RWPE2 (cell line): Measurements from ENCODE around the gene KCTD2.

ENCODE experiments used
- ATAC-seq: fragments of 200-7000 bp; cut with Tn5 transposase; 3 replicates; pipeline ENCODE4 v1.9.1; 2021; ENCODE audit warnings: low read depth
- DNase-seq: peaks from one replicate; pipeline ENCODE4 v3.0.0-alpha.2; 2020; ENCODE audit warnings: low spot score
- H3K27ac ChIP-seq: fragments of 450-650 bp; 2 replicates; pipeline ENCODE4 v1.5.1; 2017; ENCODE audit warnings: mild to moderate bottlenecking; ENCODE audit not compliant: poor library complexity, severe bottlenecking
- H3K27me3 ChIP-seq: fragments of 250-450 bp; sonication (Bioruptor Pico); 2 replicates; pipeline ENCODE4 v1.5.1; 2021; ENCODE audit warnings: mild to moderate bottlenecking, moderate library complexity; ENCODE audit not compliant: insufficient read depth, poor library complexity, severe bottlenecking
- H3K36me3 ChIP-seq: fragments of 250-450 bp; sonication (Bioruptor Pico); 2 replicates; pipeline ENCODE4 v1.5.1; 2020; ENCODE audit warnings: low read depth, mild to moderate bottlenecking, moderate library complexity
- H3K4me1 ChIP-seq: fragments of 250-450 bp; sonication (Bioruptor Pico); 2 replicates; pipeline ENCODE4 v1.5.1; 2021; ENCODE audit warnings: mild to moderate bottlenecking, moderate library complexity; ENCODE audit not compliant: insufficient read depth, poor library complexity, severe bottlenecking
- H3K4me3 ChIP-seq: fragments of 250-450 bp; sonication (Bioruptor Pico); 2 replicates; pipeline ENCODE4 v1.5.1; 2021; ENCODE audit warnings: mild to moderate bottlenecking, moderate library complexity; ENCODE audit not compliant: severe bottlenecking
- H3K9me3 ChIP-seq: fragments of 250-450 bp; sonication (Bioruptor Pico); 2 replicates; pipeline ENCODE4 v1.5.1; 2021; ENCODE audit warnings: mild to moderate bottlenecking, moderate library complexity; ENCODE audit not compliant: severe bottlenecking
- TF ChIP-seq, protein P1 (sequence below): fragments of 450-650 bp; IDR thresholded peaks from one replicate; pipeline ENCODE4 v1.5.1; 2017; ENCODE audit warnings: mild to moderate bottlenecking, moderate library complexity; ENCODE audit not compliant: poor library complexity, severe bottlenecking

Gene KCTD2

DNA sequence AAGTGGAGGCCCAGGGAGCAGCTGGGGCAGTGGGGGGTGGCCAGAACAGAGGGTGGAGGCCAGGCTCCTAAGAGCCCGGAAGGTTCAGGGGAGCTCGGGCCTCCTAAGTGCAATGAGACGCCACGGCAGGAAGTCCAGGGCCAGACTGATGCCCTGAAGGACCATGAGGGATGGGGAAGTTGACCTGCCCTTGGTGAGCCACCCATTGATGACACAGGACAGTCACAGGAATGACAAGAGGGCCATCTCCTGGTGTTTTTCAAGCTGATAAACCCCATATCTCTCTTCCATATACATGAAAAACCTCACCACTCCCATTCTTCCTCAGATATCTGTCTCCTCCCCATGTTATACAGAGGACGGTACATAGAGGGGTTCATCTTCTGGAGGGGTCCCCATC is 40.4 kb upstream of the KCTD2 start:
- ATAC-seq (no peak), DNase-seq (no peak)
- Histone ChIP-seq H3K9me3 (no peaks in the 10 kb centered on the region), H3K27me3 (no peaks in the 10 kb centered on the region), H3K4me3 (no peak overlapping the region), H3K27ac (no peak overlapping the region), H3K4me1 (peaks cover 1% of the 10 kb centered on the region), H3K36me3 (peaks cover 20% of the 10 kb centered on the region)
- TF ChIP-seq, protein P1, sequence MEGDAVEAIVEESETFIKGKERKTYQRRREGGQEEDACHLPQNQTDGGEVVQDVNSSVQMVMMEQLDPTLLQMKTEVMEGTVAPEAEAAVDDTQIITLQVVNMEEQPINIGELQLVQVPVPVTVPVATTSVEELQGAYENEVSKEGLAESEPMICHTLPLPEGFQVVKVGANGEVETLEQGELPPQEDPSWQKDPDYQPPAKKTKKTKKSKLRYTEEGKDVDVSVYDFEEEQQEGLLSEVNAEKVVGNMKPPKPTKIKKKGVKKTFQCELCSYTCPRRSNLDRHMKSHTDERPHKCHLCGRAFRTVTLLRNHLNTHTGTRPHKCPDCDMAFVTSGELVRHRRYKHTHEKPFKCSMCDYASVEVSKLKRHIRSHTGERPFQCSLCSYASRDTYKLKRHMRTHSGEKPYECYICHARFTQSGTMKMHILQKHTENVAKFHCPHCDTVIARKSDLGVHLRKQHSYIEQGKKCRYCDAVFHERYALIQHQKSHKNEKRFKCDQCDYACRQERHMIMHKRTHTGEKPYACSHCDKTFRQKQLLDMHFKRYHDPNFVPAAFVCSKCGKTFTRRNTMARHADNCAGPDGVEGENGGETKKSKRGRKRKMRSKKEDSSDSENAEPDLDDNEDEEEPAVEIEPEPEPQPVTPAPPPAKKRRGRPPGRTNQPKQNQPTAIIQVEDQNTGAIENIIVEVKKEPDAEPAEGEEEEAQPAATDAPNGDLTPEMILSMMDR, result peak; percentile 7

DNA sequence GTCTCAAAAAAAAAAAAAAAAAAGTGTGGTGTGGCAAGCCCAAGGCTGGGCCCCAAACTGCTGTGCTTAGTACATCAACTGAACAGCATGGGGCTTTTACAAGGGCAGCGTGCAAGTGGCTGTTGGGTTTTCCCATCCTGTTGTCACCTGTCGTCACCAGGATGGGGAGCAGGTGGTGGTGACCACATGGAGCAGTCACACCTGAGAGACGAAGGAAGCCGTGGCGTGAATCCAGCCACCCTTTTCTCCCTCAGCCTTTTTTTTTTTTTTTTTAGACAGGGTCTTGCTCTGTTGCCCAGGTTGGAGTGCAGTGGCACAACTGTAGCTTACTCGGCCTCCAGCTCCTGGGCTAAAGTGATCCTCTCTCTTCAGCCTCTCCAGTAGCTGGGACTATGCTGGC is 38.7 kb upstream of the KCTD2 start:
- DNase-seq (no peak), ATAC-seq (no peak)
- Histone ChIP-seq H3K9me3 (no peaks in the 10 kb centered on the region), H3K36me3 (0 out of 2 replicates have a peak, but pooled peaks cover 6% of the 10 kb centered on the region), H3K27me3 (no peaks in the 10 kb centered on the region), H3K4me1 (peaks cover 7% of the 10 kb centered on the region), H3K4me3 (no peak overlapping the region), H3K27ac (no peak overlapping the region)
- TF ChIP-seq, protein P1, result no peak

- H3K4me1 ChIP-seq, result peaks cover 12% of the 10 kb centered on the region
- TF ChIP-seq, protein P1, result no peak
- H3K27ac ChIP-seq, result no peak overlapping the region
- no peaks in the 10 kb centered on the region for H3K9me3 ChIP-seq
- H3K36me3 ChIP-seq, result no peaks in the 10 kb centered on the region
- DNase-seq (no peak), ATAC-seq (no peak)
- H3K27me3 ChIP-seq, result no peaks in the 10 kb centered on the region
- H3K4me3 ChIP-seq, result no peak overlapping the region
These were observed 37.8 kb upstream of the KCTD2 start for GRCh38 chr17:75009139-75009724.

GRCh38 chr17:75010683-75011400 is 36.2 kb upstream of the KCTD2 start:
- DNase-seq (no peak), ATAC-seq (no peak)
- Histone ChIP-seq H3K27ac (no peak overlapping the region), H3K36me3 (0 out of 2 replicates have a peak, but pooled peaks cover 4% of the 10 kb centered on the region), H3K4me1 (peaks cover 12% of the 10 kb centered on the region), H3K9me3 (no peaks in the 10 kb centered on the region), H3K27me3 (no peaks in the 10 kb centered on the region), H3K4me3 (no peak overlapping the region)
- TF ChIP-seq, protein P1, result no peak
